ENCODE measurements around the gene OVOL2. TPM values are rescaled to one million over a fixed set of nuclear protein-coding genes. Genes with fewer than 3 reads are reported as not detected.
"Not testable (repeated sequence)": the region's sequence is repeated elsewhere in the genome, so short reads cannot be mapped to it uniquely, and the experiment has no call there.

OVOL2 gene
- total RNA-seq, 1 donor from 2014 or later: not detected

GRCh38 chr20:18050628-18051027 is 7.1 kb downstream of the OVOL2 start:
- Mint-ChIP-seq H3K4me1 (ENCODE audit: low read depth) (no peaks in the 10 kb centered on the region), H3K36me3 (ENCODE audit: low read depth) (no peaks in the 10 kb centered on the region), H3K4me3 (no peak overlapping the region), H3K27ac (no peak overlapping the region), H3K9me3 (no peaks in the 10 kb centered on the region), H3K27me3 (ENCODE audit: insufficient read depth) (peaks cover 33% of the 10 kb centered on the region)
- no peak for DNase-seq (ENCODE audit: low spot score)
- intact Hi-C loops (cut with micrococcal nuclease): no loop called here

DNA sequence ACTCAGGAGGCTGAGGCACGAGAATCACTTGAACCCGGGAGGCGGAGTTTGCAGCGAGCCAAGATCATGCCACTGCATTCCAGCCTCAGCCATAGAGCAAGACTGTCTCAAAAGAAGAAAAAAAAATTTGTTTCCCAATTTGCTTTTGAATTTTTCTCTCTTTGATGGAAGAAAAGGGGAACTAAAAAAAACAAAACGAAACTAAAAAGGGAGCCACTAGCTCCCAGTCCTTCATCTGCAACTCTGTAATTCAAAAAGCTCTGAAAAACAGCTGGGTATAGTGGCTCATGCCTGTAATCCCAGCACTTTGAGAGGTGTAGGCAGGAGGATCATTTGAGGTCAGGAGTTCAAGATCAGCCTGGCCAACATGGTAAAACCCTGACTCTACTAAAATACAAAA is 9.5 kb downstream of the OVOL2 start:
- Mint-ChIP-seq H3K4me1 (ENCODE audit: low read depth) (no peaks in the 10 kb centered on the region), H3K9me3 (no peaks in the 10 kb centered on the region), H3K4me3 (no peak overlapping the region), H3K27ac (no peak overlapping the region), H3K36me3 (ENCODE audit: low read depth) (no peaks in the 10 kb centered on the region), H3K27me3 (ENCODE audit: insufficient read depth) (peaks cover 26% of the 10 kb centered on the region)
- DNase-seq (ENCODE audit: low spot score): no peak
- intact Hi-C loops (cut with micrococcal nuclease): no loop called here

GRCh38 chr20:18046535-18046934 is 11.2 kb downstream of the OVOL2 start:
- Mint-ChIP-seq H3K9me3 (no peaks in the 10 kb centered on the region), H3K4me3 (no peak overlapping the region), H3K27me3 (ENCODE audit: insufficient read depth) (peaks cover 24% of the 10 kb centered on the region), H3K4me1 (ENCODE audit: low read depth) (no peaks in the 10 kb centered on the region), H3K27ac (no peak overlapping the region), H3K36me3 (ENCODE audit: low read depth) (no peaks in the 10 kb centered on the region)
- no peak for DNase-seq (ENCODE audit: low spot score)
- intact Hi-C loops (cut with micrococcal nuclease): no loop called here

GRCh38 chr20:18042229-18042628 is 15.5 kb downstream of the OVOL2 start:
- H3K4me3 Mint-ChIP-seq: no peak overlapping the region
- peaks cover 23% of the 10 kb centered on the region for H3K27me3 Mint-ChIP-seq (ENCODE audit: insufficient read depth)
- intact Hi-C loops (cut with micrococcal nuclease): no loop called here
- H3K36me3 Mint-ChIP-seq (ENCODE audit: low read depth): no peaks in the 10 kb centered on the region
- no peak for DNase-seq (ENCODE audit: low spot score)
- no peaks in the 10 kb centered on the region for H3K9me3 Mint-ChIP-seq
- no peaks in the 10 kb centered on the region for H3K4me1 Mint-ChIP-seq (ENCODE audit: low read depth)
- H3K27ac Mint-ChIP-seq: no peak overlapping the region

DNA sequence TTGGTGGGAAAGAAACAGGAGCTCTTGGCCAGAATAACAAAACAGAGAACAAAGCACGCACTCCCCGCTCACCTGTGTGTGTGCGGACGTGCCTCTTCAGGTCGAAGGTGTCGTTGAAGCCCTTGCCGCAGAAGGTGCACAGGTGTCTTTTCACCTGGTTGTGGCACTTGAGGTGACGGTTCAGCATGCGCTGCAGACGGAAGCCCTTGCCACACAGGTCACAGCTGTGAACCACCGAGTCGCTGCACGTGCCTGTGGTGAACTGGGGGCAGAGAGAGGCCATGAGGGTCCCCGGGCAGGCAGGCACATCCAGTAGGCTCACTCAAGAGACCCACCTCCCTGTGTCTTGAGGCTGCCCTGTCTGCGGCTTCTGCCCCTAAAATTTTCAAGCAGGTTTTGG is 16.3 kb downstream of the OVOL2 start:
- intact Hi-C loops (cut with micrococcal nuclease): no loop called here
- Mint-ChIP-seq H3K27me3 (ENCODE audit: insufficient read depth) (peaks cover 22% of the 10 kb centered on the region), H3K36me3 (ENCODE audit: low read depth) (no peaks in the 10 kb centered on the region), H3K4me3 (no peak overlapping the region), H3K9me3 (no peaks in the 10 kb centered on the region), H3K27ac (no peak overlapping the region), H3K4me1 (ENCODE audit: low read depth) (no peaks in the 10 kb centered on the region)
- DNase-seq (ENCODE audit: low spot score): no peak

DNA sequence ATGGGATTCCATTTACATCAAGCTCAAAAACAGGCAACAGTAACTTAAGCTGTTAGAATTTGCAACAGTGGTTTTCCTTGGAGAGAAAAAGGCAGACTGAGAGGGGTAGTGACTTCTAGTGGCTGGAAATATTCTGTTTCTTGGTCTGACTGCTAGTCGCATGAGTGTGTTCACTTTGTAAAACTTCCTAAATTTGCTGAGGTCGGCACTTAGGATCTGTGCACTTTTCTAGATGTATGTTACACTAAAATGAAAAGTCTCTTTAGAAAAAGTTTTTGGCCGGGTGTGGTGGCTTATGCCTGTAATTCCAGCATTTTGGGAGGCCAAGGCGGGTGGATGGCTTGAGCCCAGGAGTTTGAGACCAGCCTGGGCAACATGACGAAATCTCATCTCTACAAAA is 18.7 kb downstream of the OVOL2 start:
- no peak overlapping the region for H3K4me3 Mint-ChIP-seq
- intact Hi-C loops (cut with micrococcal nuclease): no loop called here
- H3K9me3 Mint-ChIP-seq: no peaks in the 10 kb centered on the region
- DNase-seq (ENCODE audit: low spot score): no peak
- no peaks in the 10 kb centered on the region for H3K36me3 Mint-ChIP-seq (ENCODE audit: low read depth)
- H3K27me3 Mint-ChIP-seq (ENCODE audit: insufficient read depth): peaks cover 10% of the 10 kb centered on the region
- no peak overlapping the region for H3K27ac Mint-ChIP-seq
- no peaks in the 10 kb centered on the region for H3K4me1 Mint-ChIP-seq (ENCODE audit: low read depth)

- Mint-ChIP-seq H3K36me3 (ENCODE audit: low read depth) (no peaks in the 10 kb centered on the region), H3K27ac (no peak overlapping the region), H3K4me1 (ENCODE audit: low read depth) (no peaks in the 10 kb centered on the region), H3K4me3 (no peak overlapping the region), H3K27me3 (ENCODE audit: insufficient read depth) (peaks cover 3% of the 10 kb centered on the region), H3K9me3 (no peaks in the 10 kb centered on the region)
- DNase-seq (ENCODE audit: low spot score): no peak
- intact Hi-C loops (cut with micrococcal nuclease): no loop called here
These were observed 23.7 kb downstream of the OVOL2 start for GRCh38 chr20:18034039-18034438.

DNA sequence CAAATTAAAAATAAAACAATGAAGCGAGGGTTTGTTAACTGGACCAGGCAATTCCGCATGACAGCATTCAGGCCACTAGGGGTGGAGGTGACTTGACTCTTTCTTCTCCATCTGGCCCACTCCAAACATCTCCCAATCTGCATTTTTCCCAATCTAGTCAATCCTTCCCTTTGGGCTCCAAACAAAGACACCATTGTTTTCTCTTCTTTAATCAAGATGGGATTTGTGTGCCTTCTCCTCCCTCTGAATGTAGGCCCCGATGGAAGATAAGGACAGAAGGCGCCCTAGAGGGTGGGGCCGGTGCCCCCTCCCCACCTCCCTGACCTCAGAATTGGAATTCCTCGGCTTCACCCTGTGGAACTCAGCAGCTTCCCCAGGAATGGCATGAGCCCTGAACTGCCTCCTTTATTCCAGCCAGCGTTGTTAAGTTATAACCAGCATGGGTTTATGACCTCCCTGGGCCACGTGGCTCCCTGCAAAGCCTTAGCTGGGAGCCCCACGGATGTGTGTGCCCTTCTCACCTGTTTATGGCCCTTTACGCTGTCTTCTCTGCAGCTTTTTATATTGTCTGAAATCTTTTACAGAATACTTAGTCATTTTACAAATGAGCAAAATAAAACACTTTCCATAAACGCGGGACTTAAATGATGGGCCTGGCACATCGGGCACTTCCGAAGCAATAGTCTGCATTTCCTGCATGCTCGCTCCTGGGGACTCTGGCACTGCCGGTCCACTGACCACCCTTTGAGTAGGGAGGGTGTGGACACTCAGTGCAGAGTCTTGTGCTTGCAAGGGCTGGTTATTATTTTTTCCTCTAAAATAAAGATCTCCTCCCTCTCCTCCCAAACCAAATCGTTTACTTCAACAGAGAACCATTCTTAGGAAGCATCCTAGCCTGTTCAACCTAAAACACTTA is 24.5 kb downstream of the OVOL2 start:
- Mint-ChIP-seq H3K27me3 (ENCODE audit: insufficient read depth) (peaks cover 3% of the 10 kb centered on the region), H3K27ac (no peak overlapping the region), H3K4me3 (no peak overlapping the region), H3K4me1 (ENCODE audit: low read depth) (no peaks in the 10 kb centered on the region), H3K9me3 (no peaks in the 10 kb centered on the region), H3K36me3 (ENCODE audit: low read depth) (no peaks in the 10 kb centered on the region)
- DNase-seq (ENCODE audit: low spot score): no peak
- intact Hi-C loops (cut with micrococcal nuclease): no loop called here

DNA sequence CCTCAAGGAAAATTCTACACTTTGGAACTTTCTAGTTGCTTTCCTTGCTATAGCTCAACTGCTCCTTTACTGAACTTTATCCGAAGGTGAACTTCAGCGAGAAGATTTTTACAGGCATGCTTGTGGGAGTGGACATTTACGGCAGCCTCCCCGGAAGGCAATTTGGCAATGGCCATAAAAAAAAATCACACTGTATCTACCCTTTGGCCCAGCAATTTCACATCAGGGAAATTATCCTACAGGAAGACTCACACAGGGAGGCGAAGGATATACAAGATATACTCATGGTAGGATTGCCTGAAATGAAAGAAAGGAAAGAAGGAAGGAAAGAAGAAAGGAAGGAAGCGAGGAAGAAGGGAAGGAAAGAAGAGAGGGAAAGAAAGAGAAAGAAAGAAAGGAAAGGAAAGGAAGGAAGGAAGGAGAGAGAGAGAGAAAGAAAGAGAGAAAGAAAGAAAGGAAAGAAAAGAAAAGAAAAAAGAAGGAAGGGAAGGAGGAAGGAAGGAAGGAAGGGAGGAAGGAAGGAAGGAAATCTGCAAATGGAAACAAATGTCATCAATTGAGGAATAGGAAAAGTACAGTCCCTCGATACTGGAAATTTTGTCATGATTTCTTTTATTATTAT is 25.7 kb downstream of the OVOL2 start:
- no peak overlapping the region for H3K4me3 Mint-ChIP-seq
- H3K27ac Mint-ChIP-seq: no peak overlapping the region
- H3K4me1 Mint-ChIP-seq (ENCODE audit: low read depth): no peaks in the 10 kb centered on the region
- no peaks in the 10 kb centered on the region for H3K36me3 Mint-ChIP-seq (ENCODE audit: low read depth)
- H3K27me3 Mint-ChIP-seq (ENCODE audit: insufficient read depth): peaks cover 3% of the 10 kb centered on the region
- intact Hi-C loops (cut with micrococcal nuclease): no loop called here
- no peak for DNase-seq (ENCODE audit: low spot score)
- no peaks in the 10 kb centered on the region for H3K9me3 Mint-ChIP-seq

DNA sequence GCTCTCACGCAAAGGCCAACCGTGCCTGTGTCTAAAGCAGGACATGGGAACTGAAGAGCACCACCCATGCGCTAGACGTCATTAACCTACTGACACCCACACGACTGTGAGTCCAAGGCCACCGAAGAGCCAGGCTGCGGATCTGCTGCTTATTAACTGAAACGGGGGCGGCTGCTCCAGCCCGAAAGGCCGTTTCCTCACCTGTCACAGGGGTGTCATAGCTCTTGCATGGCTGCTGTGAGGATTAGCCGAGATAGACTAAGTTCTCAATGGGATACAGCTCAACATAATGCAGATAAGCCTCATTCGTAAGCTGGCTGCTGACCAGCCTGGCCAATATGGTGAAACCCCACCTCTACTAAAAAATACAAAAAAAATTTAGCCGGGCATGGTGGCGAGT is 26.7 kb downstream of the OVOL2 start:
- no peak overlapping the region for H3K4me3 Mint-ChIP-seq
- DNase-seq (ENCODE audit: low spot score): no peak
- H3K4me1 Mint-ChIP-seq (ENCODE audit: low read depth): no peaks in the 10 kb centered on the region
- H3K9me3 Mint-ChIP-seq: no peaks in the 10 kb centered on the region
- no peak overlapping the region for H3K27ac Mint-ChIP-seq
- intact Hi-C loops (cut with micrococcal nuclease): no loop called here
- H3K27me3 Mint-ChIP-seq (ENCODE audit: insufficient read depth): peaks cover 3% of the 10 kb centered on the region
- H3K36me3 Mint-ChIP-seq (ENCODE audit: low read depth): no peaks in the 10 kb centered on the region

DNA sequence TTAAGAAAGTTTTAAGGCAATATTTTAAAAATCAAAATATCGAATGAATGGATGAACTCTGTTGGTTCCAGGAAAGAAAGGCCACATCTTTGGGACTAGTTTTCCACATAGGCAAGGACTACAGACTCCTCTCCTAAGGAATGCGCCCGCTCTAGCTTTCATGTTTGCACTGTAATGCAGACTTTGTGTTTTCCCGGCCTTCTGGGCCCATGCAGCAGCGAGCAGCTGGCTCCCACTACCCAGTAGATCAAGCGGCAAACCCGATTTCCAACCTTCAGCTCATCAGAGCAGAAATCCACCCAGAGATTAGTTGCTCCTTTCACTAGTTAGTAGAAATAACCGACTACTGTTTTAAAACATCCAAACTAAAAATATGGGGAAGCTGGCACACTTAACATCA is 27.7 kb downstream of the OVOL2 start:
- no peak overlapping the region for H3K4me3 Mint-ChIP-seq
- H3K4me1 Mint-ChIP-seq (ENCODE audit: low read depth): no peaks in the 10 kb centered on the region
- no peak overlapping the region for H3K27ac Mint-ChIP-seq
- DNase-seq (ENCODE audit: low spot score): no peak
- H3K27me3 Mint-ChIP-seq (ENCODE audit: insufficient read depth): peaks cover 3% of the 10 kb centered on the region
- no peaks in the 10 kb centered on the region for H3K9me3 Mint-ChIP-seq
- intact Hi-C loops (cut with micrococcal nuclease): no loop called here
- H3K36me3 Mint-ChIP-seq (ENCODE audit: low read depth): no peaks in the 10 kb centered on the region

GRCh38 chr20:18027011-18027410 is 30.7 kb downstream of the OVOL2 start:
- H3K27ac Mint-ChIP-seq; H3K9me3 Mint-ChIP-seq; DNase-seq (ENCODE audit: low spot score); H3K4me1 Mint-ChIP-seq (ENCODE audit: low read depth); H3K36me3 Mint-ChIP-seq (ENCODE audit: low read depth); intact Hi-C loops (cut with micrococcal nuclease); H3K27me3 Mint-ChIP-seq (ENCODE audit: insufficient read depth); H3K4me3 Mint-ChIP-seq: not testable (repeated sequence)

- Mint-ChIP-seq H3K9me3 (no peaks in the 10 kb centered on the region), H3K36me3 (ENCODE audit: low read depth) (no peaks in the 10 kb centered on the region), H3K27ac (no peak overlapping the region)
These were observed 33.0 kb downstream of the OVOL2 start for GRCh38 chr20:18024606-18025127.

More at GRCh38 chr20:18024606-18025127, 33.0 kb downstream of the OVOL2 start:
- intact Hi-C loops (cut with micrococcal nuclease): no loop called here
- Mint-ChIP-seq H3K27me3 (ENCODE audit: insufficient read depth) (peaks cover 7% of the 10 kb centered on the region), H3K4me1 (ENCODE audit: low read depth) (no peaks in the 10 kb centered on the region), H3K4me3 (no peak overlapping the region)
- no peak for DNase-seq (ENCODE audit: low spot score)

All from activated T-helper 1 cell treated with anti-CD3 and anti-CD28 coated beads, Interleukin-12 subunit alpha, Interleukin-12 subunit beta, Interleukin-2, Interleukin-4 antibody, amounts not matched to agents 30 ng/mL and 10 ng/mL and 1 ng/mL, durations not matched to agents 14 hours and 24 hours and 36 hours (primary cell).